HAP-1 (cell line): ENCODE data around the gene PTPRG.

ENCODE experiments used
- DNase-seq, 2 experiments: peaks; one replicate each; pipeline ENCODE4 v3.0.0-alpha.2; 2016 to 2020; ENCODE audit warnings: low spot score in 2 of 2
- H3K27me3 ChIP-seq: fragments of 250-450 bp; sonication (Bioruptor Pico); 2 replicates; pipeline ENCODE4 v1.5.1; 2020; ENCODE audit warnings: low read depth, mild to moderate bottlenecking, moderate library complexity
- H3K36me3 ChIP-seq: fragments of 250-450 bp; sonication (Bioruptor Pico); replicated peaks from 2 replicates; pipeline ENCODE4 v1.5.1; 2020; ENCODE audit warnings: mild to moderate bottlenecking
- H3K4me1 ChIP-seq: fragments of 250-450 bp; sonication (Bioruptor Pico); 2 replicates; pipeline ENCODE4 v1.5.1; 2020; ENCODE audit warnings: mild to moderate bottlenecking
- H3K4me3 ChIP-seq: fragments of 250-450 bp; sonication (Bioruptor Pico); 2 replicates; pipeline ENCODE4 v1.5.1; 2020; ENCODE audit warnings: mild to moderate bottlenecking, moderate library complexity
- H3K9me3 ChIP-seq: fragments of 250-450 bp; sonication (Bioruptor Pico); 2 replicates; pipeline ENCODE4 v1.5.1; 2020; ENCODE audit warnings: mild to moderate bottlenecking, moderate library complexity
- in situ Hi-C: fragments of 300-500 bp; cut with MboI; formaldehyde crosslinking; loops from 3 replicates; pipeline ENCODE4 v1.14.3; 2020; ENCODE audit warnings: low sequenced_read_pairs, inconsistent platforms, mixed read lengths

PTPRG gene

DNA sequence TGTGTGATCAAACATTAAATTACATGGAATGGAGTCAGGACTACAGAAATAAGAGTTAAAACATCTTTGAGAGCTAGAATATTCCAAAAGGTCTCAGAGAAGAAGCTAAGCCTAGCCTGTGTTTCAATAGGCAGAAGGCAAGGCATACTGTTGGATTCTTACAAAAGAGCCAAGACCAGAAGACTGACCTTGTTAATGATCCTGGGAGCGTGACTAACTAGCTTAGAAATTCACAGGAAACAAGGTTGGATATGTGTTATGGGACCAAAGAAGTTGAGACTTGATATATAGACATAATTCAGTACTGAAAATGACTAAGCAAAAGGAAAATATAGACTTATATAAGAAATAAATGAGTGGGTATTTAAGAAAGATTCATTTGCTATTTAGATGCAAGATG lies 761.9 kb downstream of the PTPRG start:
- Histone ChIP-seq H3K9me3 (0 out of 2 replicates have a peak, but pooled peaks cover 3% of the 10 kb centered on the region), H3K27me3 (peaks cover 8% of the 10 kb centered on the region), H3K4me3 (no peak overlapping the region), H3K36me3 (no peaks in the 10 kb centered on the region), H3K4me1 (no peaks in the 10 kb centered on the region)
- no peak for DNase-seq
- in situ Hi-C loops: loop anchor here (10.0 kb wide), 1 partner anchor 118 kb away; no protein-coding TSS in a partner anchor

DNA sequence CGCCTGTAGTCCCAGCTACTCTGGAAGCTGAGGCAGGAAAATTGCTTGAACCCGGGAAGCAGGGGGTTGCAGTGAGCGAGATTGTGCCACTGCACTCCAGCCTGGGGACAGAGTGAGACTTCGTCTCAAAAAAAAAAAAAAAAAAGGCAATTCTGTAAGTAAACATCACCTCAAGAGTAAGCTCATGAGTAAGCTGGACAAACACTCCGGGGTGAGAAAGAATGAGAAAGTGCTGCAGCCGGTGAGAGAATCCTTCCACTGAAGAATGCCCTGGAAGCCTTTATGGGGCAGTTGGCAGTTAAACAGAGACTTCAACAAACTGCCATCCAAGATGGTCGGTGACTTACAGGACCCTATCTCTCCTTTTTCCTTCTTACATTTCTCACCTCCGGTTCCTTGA lies 764.5 kb downstream of the PTPRG start:
- H3K4me3 ChIP-seq: no peak overlapping the region
- in situ Hi-C loops: loop anchor here (10.0 kb wide), 1 partner anchor 121 kb away; no protein-coding TSS in a partner anchor
- H3K36me3 ChIP-seq: no peaks in the 10 kb centered on the region
- H3K27me3 ChIP-seq: peaks cover 19% of the 10 kb centered on the region
- DNase-seq: no peak
- H3K4me1 ChIP-seq: no peaks in the 10 kb centered on the region
- no peaks in the 10 kb centered on the region for H3K9me3 ChIP-seq

DNA sequence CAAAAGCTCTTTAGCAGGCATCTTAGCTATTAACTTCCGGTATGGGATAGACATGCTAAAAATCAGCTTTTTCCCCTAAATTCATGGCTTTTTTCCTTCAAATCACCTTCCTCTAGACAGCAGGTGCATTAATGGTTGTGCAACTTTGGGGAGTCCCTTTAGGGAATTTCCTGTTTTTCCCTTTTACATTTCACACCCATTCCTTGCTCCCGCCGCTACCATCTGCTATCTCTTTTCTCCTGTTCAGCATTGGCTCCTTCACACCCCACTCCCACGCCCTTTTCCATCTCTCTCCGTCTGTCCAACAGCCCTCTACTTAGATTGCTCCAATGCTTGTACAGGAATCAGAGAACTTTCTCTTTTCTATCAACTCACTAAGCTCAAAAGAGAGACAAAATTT lies 768.6 kb downstream of the PTPRG start:
- in situ Hi-C loops: loop anchor here (10.0 kb wide), 1 partner anchor 125 kb away; no protein-coding TSS in a partner anchor
- no peaks in the 10 kb centered on the region for H3K4me1 ChIP-seq
- no peaks in the 10 kb centered on the region for H3K9me3 ChIP-seq
- H3K36me3 ChIP-seq: no peaks in the 10 kb centered on the region
- no peak overlapping the region for H3K4me3 ChIP-seq
- H3K27me3 ChIP-seq: peaks cover 43% of the 10 kb centered on the region
- DNase-seq: no peak

DNA sequence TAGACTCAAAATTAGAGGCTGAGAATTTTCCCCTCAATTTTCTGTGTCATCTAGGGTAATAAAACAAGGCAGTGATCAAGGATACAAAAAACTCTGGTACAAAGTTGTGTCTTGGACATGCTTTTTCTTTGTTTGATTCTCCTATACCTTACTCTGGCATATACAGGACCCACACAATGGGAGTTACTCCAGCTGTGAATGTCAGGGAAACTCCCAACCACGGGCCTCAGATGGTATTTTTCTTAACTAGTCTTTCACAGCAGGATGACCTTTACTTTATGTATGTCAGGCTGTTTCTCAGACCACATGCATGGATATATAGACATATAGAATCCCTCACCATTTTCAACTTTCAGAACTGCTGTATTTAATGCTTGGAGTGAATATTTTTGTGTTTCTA lies 770.6 kb downstream of the PTPRG start:
- in situ Hi-C loops: no loop called here
- H3K36me3 ChIP-seq: no peaks in the 10 kb centered on the region
- DNase-seq: no peak
- H3K4me1 ChIP-seq: 0 out of 2 replicates have a peak, but pooled peaks cover 7% of the 10 kb centered on the region
- no peak overlapping the region for H3K4me3 ChIP-seq
- no peaks in the 10 kb centered on the region for H3K9me3 ChIP-seq
- H3K27me3 ChIP-seq: peaks cover 48% of the 10 kb centered on the region

DNA sequence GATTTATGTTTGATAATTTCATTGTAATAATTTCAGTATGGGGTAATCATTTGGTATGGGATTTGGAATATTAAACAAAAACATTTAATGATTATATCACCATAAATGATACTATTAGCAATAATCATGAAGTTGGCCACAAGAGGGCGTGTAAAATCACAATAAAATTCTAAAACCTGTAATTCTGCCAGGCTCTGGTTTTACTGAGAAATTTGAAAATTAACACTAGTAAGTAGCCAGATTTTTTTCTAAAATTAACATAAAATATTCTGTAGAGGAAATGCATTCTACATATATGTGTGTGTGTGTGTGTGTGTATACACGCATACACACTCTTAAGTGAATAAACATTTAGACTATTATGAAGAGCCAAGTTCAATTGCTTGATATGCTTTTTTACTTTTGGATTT lies 771.5 kb downstream of the PTPRG start:
- Histone ChIP-seq H3K4me1 (0 out of 2 replicates have a peak, but pooled peaks cover 7% of the 10 kb centered on the region), H3K27me3 (peaks cover 49% of the 10 kb centered on the region), H3K9me3 (no peaks in the 10 kb centered on the region), H3K36me3 (no peaks in the 10 kb centered on the region), H3K4me3 (no peak overlapping the region)
- in situ Hi-C loops: no loop called here
- DNase-seq: peak; percentile 12 to 49

DNA sequence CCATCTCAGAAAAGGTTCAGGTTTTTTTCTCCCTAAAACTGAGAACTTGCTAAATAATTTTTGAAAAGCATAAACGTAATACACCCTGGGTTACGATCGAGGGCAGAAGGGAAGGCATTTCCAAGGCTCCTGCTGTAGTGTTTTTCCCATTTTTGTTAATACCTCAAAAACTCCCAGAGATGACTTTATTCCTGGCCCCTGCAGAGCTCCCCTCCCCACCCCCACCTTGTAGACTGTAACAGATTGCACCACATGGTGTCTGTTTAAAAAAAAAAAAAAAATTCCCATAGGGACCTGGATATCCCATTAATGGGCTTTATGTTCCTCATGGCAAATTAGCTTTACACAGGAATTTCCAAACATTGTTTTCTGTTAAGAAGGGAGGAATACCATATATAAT lies 773.8 kb downstream of the PTPRG start:
- Histone ChIP-seq H3K36me3 (no peaks in the 10 kb centered on the region), H3K27me3 (peaks cover 50% of the 10 kb centered on the region), H3K4me3 (no peak overlapping the region), H3K4me1 (0 out of 2 replicates have a peak, but pooled peaks cover 7% of the 10 kb centered on the region), H3K9me3 (no peaks in the 10 kb centered on the region)
- DNase-seq: no peak
- in situ Hi-C loops: loop anchor here (5.0 kb wide), 1 partner anchor 227 kb away; no protein-coding TSS in a partner anchor

DNA sequence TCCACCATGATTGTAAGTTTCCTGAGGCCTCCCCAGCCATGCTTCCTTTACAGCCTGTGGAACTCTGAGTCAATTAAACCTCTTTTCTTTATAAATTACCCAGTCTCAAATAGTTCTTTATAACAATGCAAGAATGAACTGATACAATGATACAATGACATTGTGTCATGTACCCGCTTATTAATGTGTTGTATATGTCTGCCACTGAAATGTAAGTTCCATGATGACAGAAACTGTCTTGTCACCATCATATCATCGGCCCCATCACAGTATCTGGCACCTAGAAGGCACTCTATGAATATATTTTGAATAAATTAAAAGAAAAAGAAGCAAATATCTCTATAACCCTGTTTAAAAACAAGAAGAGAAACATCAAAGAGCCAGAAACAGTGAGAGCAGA lies 782.4 kb downstream of the PTPRG start:
- DNase-seq: no peak
- H3K36me3 ChIP-seq: no peaks in the 10 kb centered on the region
- H3K9me3 ChIP-seq: no peaks in the 10 kb centered on the region
- in situ Hi-C loops: no loop called here
- H3K4me1 ChIP-seq: no peaks in the 10 kb centered on the region
- 0 out of 2 replicates have a peak, but pooled peaks cover 4% of the 10 kb centered on the region for H3K27me3 ChIP-seq
- no peak overlapping the region for H3K4me3 ChIP-seq
